K562 (cell line): ENCODE data around the gene SFXN5. TPM values are rescaled to one million over a fixed set of nuclear protein-coding genes. Genes with fewer than 3 reads are reported as not detected.

Experiments used
- ATAC-seq: fragments of 200-7000 bp; cut with Tn5 transposase; 3 replicates; pipeline ENCODE4 v1.9.1; 2020; ENCODE audit warnings: moderate library complexity
- BruUV-seq: library from RNA; stranded (reverse); fragments of 400-500 nt; replicated peaks from 2 replicates; lab custom pipeline; 2021; lab: Mats Ljungman, UMichigan
- CTCF ChIA-PET: fragments of 300-600 bp; formaldehyde crosslinking; extraction: SDS; loops from one replicate; lab custom pipeline; 2021; ENCODE audit warnings: low intra/inter-chr PET ratio; lab: Yijun Ruan, JAX
- POLR2A ChIA-PET: fragments of 300-600, 350-650 bp; sonication (Branson Sonifier 250); formaldehyde crosslinking; extraction: SDS; loops from one replicate; lab custom pipeline; 2021; ENCODE audit warnings: antibody characterized with exemption, inconsistent platforms; lab: Yijun Ruan, JAX
- DNase-seq, 4 experiments: peaks; one replicate each; pipeline versions ENCODE4 v3.0.0 to v3.0.0-alpha.2; 2011 to 2018; ENCODE audit warnings: low spot score in 3 of 4, mixed read lengths in 3 of 4; ENCODE audit errors: extremely low read depth in 1 of 4
- FAIRE-seq: peaks from 2 replicates; lab custom pipeline; 2011; peaks lifted over from hg19 to GRCh38; lab: Jason Lieb, UNC
- H2AFZ ChIP-seq: 2 replicates; pipeline ENCODE4 v1.6.0; 2011; ENCODE audit warnings: low read depth, low read length, control low read depth, inconsistent platforms
- H3K27ac ChIP-seq: fragments of 200-600 bp; 3 replicates; pipeline ENCODE4 v1.8.0; 2011; ENCODE audit warnings: low read depth, mild to moderate bottlenecking, control low read depth, inconsistent platforms, low read length, moderate library complexity, mixed read lengths; ENCODE audit errors: extremely low read depth
- H3K27me3 ChIP-seq, 2 experiments: fragments of 300-600 bp in 1 of 2; 2 replicates in 1 of 2; 3 replicates in 1 of 2; pipeline versions ENCODE4 v1.6.0 to v1.8.0; 2011; ENCODE audit warnings: inconsistent platforms in 2 of 2, low read length in 2 of 2, mild to moderate bottlenecking in 1 of 2, mixed read lengths in 1 of 2, moderate library complexity in 1 of 2; ENCODE audit not compliant: control insufficient read depth in 2 of 2, insufficient read depth in 2 of 2
- H3K36me3 ChIP-seq: fragments of 300-600 bp; 3 replicates; pipeline ENCODE4 v1.8.0; 2011; ENCODE audit warnings: mild to moderate bottlenecking, low read length, inconsistent platforms; ENCODE audit not compliant: control insufficient read depth, insufficient read depth
- H3K4me1 ChIP-seq, 2 experiments: fragments of 200-600 bp in 1 of 2; replicated peaks in 1 of 2; 2 replicates in 1 of 2; 3 replicates in 1 of 2; pipeline versions ENCODE4 v1.5.1 to v1.8.0; 2011; ENCODE audit warnings: inconsistent platforms in 2 of 2, low read length in 2 of 2, mild to moderate bottlenecking in 1 of 2, mixed read lengths in 1 of 2, moderate library complexity in 1 of 2; ENCODE audit not compliant: control insufficient read depth in 2 of 2, insufficient read depth in 2 of 2
- H3K4me2 ChIP-seq: 2 replicates; pipeline ENCODE4 v1.6.1; 2011; ENCODE audit warnings: low read length, control low read depth, inconsistent platforms, mixed read lengths; ENCODE audit not compliant: insufficient read depth
- H3K4me3 ChIP-seq: fragments of 200-600 bp; sonication (generic), shearing (Covaris generic); 2 replicates; pipeline ENCODE4 v1.5.1; 2016; ENCODE audit warnings: control low read depth, inconsistent platforms
- H3K79me2 ChIP-seq: fragments of 200-600 bp; 3 replicates; pipeline ENCODE4 v1.8.0; 2011; ENCODE audit warnings: low read length, inconsistent platforms; ENCODE audit not compliant: control insufficient read depth, insufficient read depth
- H3K9ac ChIP-seq, 2 experiments: 2 replicates each; pipeline versions ENCODE4 v1.6.0 to v1.6.1; 2011; ENCODE audit warnings: low read depth in 2 of 2, low read length in 2 of 2, control low read depth in 1 of 2, inconsistent platforms in 1 of 2, mild to moderate bottlenecking in 1 of 2, mixed read lengths in 1 of 2; ENCODE audit not compliant: insufficient read depth in 1 of 2
- H3K9me1 ChIP-seq: one replicate; pipeline ENCODE4 v1.6.0; 2011; ENCODE audit warnings: inconsistent platforms, mild to moderate bottlenecking, low read length, moderate library complexity; ENCODE audit not compliant: control insufficient read depth, insufficient read depth
- H3K9me3 ChIP-seq: replicated peaks from 2 replicates; pipeline ENCODE4 v1.5.1; 2011; ENCODE audit warnings: low read depth, low read length, inconsistent platforms; ENCODE audit not compliant: control insufficient read depth, insufficient read depth
- H4K20me1 ChIP-seq: replicated peaks from 2 replicates; pipeline ENCODE4 v1.6.1; 2011; ENCODE audit warnings: low read length, inconsistent platforms, mixed read lengths; ENCODE audit not compliant: control insufficient read depth, insufficient read depth
- ARID2 ChIP-seq: fragments of 450-650 bp; IDR thresholded peaks from 2 replicates; pipeline ENCODE4 v1.6.1; 2017; ENCODE audit warnings: antibody characterized with exemption, mild to moderate bottlenecking
- BACH1 ChIP-seq: fragments of 200-800 bp; sonication (Bioruptor generic); IDR thresholded peaks from 2 replicates; pipeline ENCODE4 v1.6.1; 2016; ENCODE audit warnings: missing genetic modification characterization, missing compliant biosample characterization
- BMI1 ChIP-seq: fragments of 150-350 bp; IDR thresholded peaks from 2 replicates; pipeline ENCODE4 v1.6.1; 2014; ENCODE audit warnings: low read length
- C11orf30 ChIP-seq: fragments of 450-650 bp; IDR thresholded peaks from 2 replicates; pipeline ENCODE4 v1.6.1; 2016; ENCODE audit warnings: low read depth, mild to moderate bottlenecking
- CBX8 ChIP-seq: fragments of 200-600 bp; sonication (generic); IDR thresholded peaks from 2 replicates; pipeline ENCODE4 v1.6.1; 2012; ENCODE audit warnings: borderline replicate concordance, mixed run types, low read depth, mild to moderate bottlenecking, moderate library complexity, mixed read lengths, low read length, control low read depth, inconsistent platforms; ENCODE audit not compliant: poor library complexity, severe bottlenecking; ENCODE audit errors: extremely low read depth
- ELF2 ChIP-seq: fragments of 250-450 bp; sonication (Bioruptor Pico); IDR thresholded peaks from 2 replicates; pipeline ENCODE4 v1.5.0; 2021; ENCODE audit warnings: mild to moderate bottlenecking
- EZH2 ChIP-seq: IDR thresholded peaks from 2 replicates; pipeline ENCODE4 v1.6.1; 2012; ENCODE audit warnings: low read depth, mild to moderate bottlenecking, inconsistent platforms, low read length, borderline replicate concordance
- FOXJ3 ChIP-seq: sonication (generic); formaldehyde crosslinking; IDR thresholded peaks from 2 replicates; pipeline ENCODE4 v1.4.0; 2020; ENCODE audit warnings: mild to moderate bottlenecking, missing genetic modification reagents
- JUNB ChIP-seq: fragments of 450-650 bp; formaldehyde crosslinking; conservative IDR thresholded peaks from 2 replicates; pipeline ENCODE4 v1.4.0; 2020; ENCODE audit warnings: mild to moderate bottlenecking
- KLF16 ChIP-seq: IDR thresholded peaks from 2 replicates; pipeline ENCODE4 v1.6.1; 2016; ENCODE audit warnings: antibody characterized with exemption
- MAFF ChIP-seq: IDR thresholded peaks from 2 replicates; pipeline ENCODE4 v1.6.1; 2012; ENCODE audit warnings: low read length, improper control_type of control experiment
- MAFG ChIP-seq: fragments of 450-650 bp; conservative IDR thresholded peaks from 2 replicates; pipeline ENCODE4 v1.6.1; 2016; ENCODE audit warnings: missing genetic modification characterization, missing compliant biosample characterization
- MED1 ChIP-seq: sonication (generic); formaldehyde crosslinking; IDR thresholded peaks from 2 replicates; pipeline ENCODE4 v1.8.1; 2023; ENCODE audit warnings: missing genetic modification reagents, borderline replicate concordance
- MYNN ChIP-seq, 2 experiments: sonication (generic); formaldehyde crosslinking in 1 of 2; IDR thresholded peaks; 2 replicates each; pipeline versions ENCODE4 v1.5.0 to v1.6.1; 2016 to 2020; ENCODE audit warnings: antibody characterized with exemption in 1 of 2, missing genetic modification reagents in 1 of 2
- RBM22 ChIP-seq: fragments of 200-400 bp; formaldehyde crosslinking; IDR thresholded peaks from 2 replicates; pipeline ENCODE4 v1.6.1; 2018; ENCODE audit warnings: low read length, low read depth; ENCODE audit not compliant: poor library complexity, severe bottlenecking
- RNF2 ChIP-seq: sonication (generic); IDR thresholded peaks from 2 replicates; pipeline ENCODE4 v1.6.1; 2016
- TCF3 ChIP-seq: sonication (generic); formaldehyde crosslinking; IDR thresholded peaks from 2 replicates; pipeline ENCODE4 v1.4.0; 2020; ENCODE audit warnings: mild to moderate bottlenecking, missing genetic modification reagents
- ZNF253 ChIP-seq: fragments of 250-450 bp; sonication (Bioruptor Pico); conservative IDR thresholded peaks from 2 replicates; pipeline ENCODE4 v1.6.1; 2021; ENCODE audit warnings: mild to moderate bottlenecking
- ZNF316 ChIP-seq: fragments of 450-650 bp; IDR thresholded peaks from 2 replicates; pipeline ENCODE4 v1.6.1; 2016
- ZNF354B ChIP-seq: fragments of 250-450 bp; sonication (Bioruptor Pico); IDR thresholded peaks from 2 replicates; pipeline ENCODE4 v1.4.0; 2020
- ZSCAN32 ChIP-seq: fragments of 450-650 bp; formaldehyde crosslinking; IDR thresholded peaks from 2 replicates; pipeline ENCODE4 v1.4.0; 2020; ENCODE audit warnings: mild to moderate bottlenecking, moderate library complexity
- WGBS: fragments of 100-300 bp; shearing (Covaris generic); methylation state at CpG from one replicate; pipeline ENCODE4 v1.1.6; 2016; ENCODE audit warnings: low coverage, mixed read lengths; ENCODE audit not compliant: insufficient coverage; ENCODE audit errors: missing lambda C conversion rate; 5-methylcytosine and 5-hydroxymethylcytosine counted together
- in situ Hi-C: fragments of 300-500 bp; cut with MboI; formaldehyde crosslinking; loops from 4 replicates; pipeline ENCODE4 v1.15.0; 2018; ENCODE audit warnings: inconsistent platforms, mixed read lengths
- intact Hi-C: fragments of 100-400 bp; cut with micrococcal nuclease; formaldehyde crosslinking; loops from 2 replicates; pipeline ENCODE4 v1.14.2; 2022
- polyA plus RNA-seq, 8 experiments: library from polyadenylated mRNA; depleted of rRNA in 4 of 8; stranded (reverse) in 5 of 8; unstranded in 3 of 8; fragments of >200 nt; fragmentation: Nextera tagmentation in 2 of 8; fragmentation: Illumina TruSeq in 1 of 8; extraction: Ambion mirVana in 2 of 8; extraction: Trizol in 1 of 8; gene quantifications; 2 replicates each; pipeline versions ENCODE4 v1.2.1 to v1.2.3, GENCODE V29; 2011 to 2014; ENCODE audit warnings: inconsistent platforms in 1 of 8, missing spikeins in 1 of 8
- total RNA-seq, 7 experiments: library from RNA; depleted of rRNA in 6 of 7; stranded (reverse); fragments of >200 nt in 6 of 7; fragmentation: Illumina TruSeq in 2 of 7; extraction: Trizol in 2 of 7; gene quantifications; 2 replicates each; pipeline versions ENCODE4 v1.2.1 to v1.2.3, GENCODE V29; 2011 to 2021; ENCODE audit warnings: low replicate concordance in 1 of 7
- TF ChIP-seq, protein P1 (sequence below): fragments of 450-650 bp; IDR thresholded peaks from 2 replicates; pipeline ENCODE4 v1.7.0; 2016; ENCODE audit warnings: borderline replicate concordance
- TF ChIP-seq, protein P2 (sequence below): fragments of 250-450 bp; sonication (Bioruptor Pico); IDR thresholded peaks from 2 replicates; pipeline ENCODE4 v1.8.0; 2021; ENCODE audit warnings: moderate library complexity, mild to moderate bottlenecking, inconsistent platforms

The SFXN5 gene
- total and polyA plus RNA-seq, 9 of the 15 experiments (the other 6 are each of a cell fraction or from before 2014, with no cell fraction given): 8.3 to 22.6 (median 16.0) TPM

DNA sequence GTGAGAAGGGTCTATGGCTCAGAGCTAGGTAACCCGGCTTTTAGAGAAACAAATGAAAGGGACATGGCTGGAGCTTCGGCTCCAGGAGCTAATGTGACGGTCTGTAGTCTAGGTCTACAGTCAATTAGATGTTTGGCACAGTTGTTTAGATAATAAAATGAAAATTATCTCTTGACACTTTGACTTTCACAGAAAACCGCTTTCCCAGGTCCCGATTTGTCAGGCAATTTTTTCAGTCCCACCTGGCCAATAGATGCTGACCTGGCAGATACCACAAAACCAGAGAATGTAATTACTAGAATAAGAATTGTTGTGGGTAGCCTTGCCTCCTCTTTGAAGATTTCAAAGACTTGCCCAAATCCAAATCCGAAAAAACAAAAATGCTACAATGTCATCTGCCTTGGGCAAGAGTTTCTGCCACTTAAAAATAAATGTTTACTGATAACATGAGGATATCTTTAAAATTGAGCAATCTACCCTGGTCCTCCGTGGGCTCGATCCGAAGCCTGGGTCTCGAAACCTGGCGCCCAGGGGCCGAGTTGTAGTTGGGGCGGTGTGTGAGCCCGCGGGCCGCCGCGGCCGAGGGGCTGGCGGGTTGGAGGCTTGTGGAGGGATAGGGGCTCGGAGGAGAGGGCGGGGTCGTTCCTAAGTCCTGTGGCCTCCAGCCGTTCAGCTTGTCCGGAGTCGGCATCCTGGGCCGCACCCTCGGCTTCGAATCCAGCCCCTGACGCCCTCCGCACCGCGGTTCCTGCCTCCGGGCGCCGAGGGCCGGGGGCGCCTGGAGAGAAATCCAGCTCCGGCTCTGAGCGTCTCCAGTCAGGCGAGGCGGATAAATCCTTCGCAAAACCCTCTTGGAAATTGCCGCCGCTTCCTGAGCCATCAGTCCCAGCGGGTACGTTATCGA is 151.8 kb downstream of the SFXN5 start:
- Histone ChIP-seq H3K4me1 (peaks cover 0 to 61% of the 10 kb centered on the region in 2 experiments; a peak in 3 of 5 replicates), H2AFZ (no peak overlapping the region), H3K9ac (no peak overlapping the region), H4K20me1 (peaks cover 34% of the 10 kb centered on the region; the same call in 1 of the 2 replicates), H3K4me2 (no peak overlapping the region), H3K79me2 (no peaks in the 10 kb centered on the region), H3K36me3 (no peaks in the 10 kb centered on the region), H3K4me3 (no peak overlapping the region), H3K9me1 (no peaks in the 10 kb centered on the region), H3K27ac (no peak overlapping the region), H3K27me3 (peaks cover 79 to 90% of the 10 kb centered on the region in 2 experiments), H3K9me3 (no peaks in the 10 kb centered on the region)
- intact Hi-C loops: no loop called here
- ATAC-seq (no peak), DNase-seq (no peak), FAIRE-seq (no peak)
- BruUV-seq: no TSS peak
- in situ Hi-C loops: no loop called here
- 16% methylated on average over 35 of the region's 48 CpGs for WGBS
- ChIA-PET POLR2A (interaction anchor here (0.6 kb wide), 1 partner anchor 9 kb away, joined by 3 read pairs; no protein-coding TSS in a partner anchor), CTCF (no interaction called here)
- no peak for TF ChIP-seq ZNF354B (CRISPR knock-in tag)
- no peak for TF ChIP-seq ZNF253 (CRISPR knock-in tag)
- TF ChIP-seq CBX8: peak; percentile 91
- no peak for TF ChIP-seq TCF3 (CRISPR knock-in tag)
- 0 out of 2 replicates have a peak, but pooled peaks have one; percentile 4 for TF ChIP-seq BMI1
- TF ChIP-seq C11orf30: 0 out of 2 replicates have a peak, but pooled peaks have one; percentile 32
- TF ChIP-seq BACH1: no peak
- TF ChIP-seq KLF16: no peak
- TF ChIP-seq EZH2: peak; percentile 84
- TF ChIP-seq, protein P1, sequence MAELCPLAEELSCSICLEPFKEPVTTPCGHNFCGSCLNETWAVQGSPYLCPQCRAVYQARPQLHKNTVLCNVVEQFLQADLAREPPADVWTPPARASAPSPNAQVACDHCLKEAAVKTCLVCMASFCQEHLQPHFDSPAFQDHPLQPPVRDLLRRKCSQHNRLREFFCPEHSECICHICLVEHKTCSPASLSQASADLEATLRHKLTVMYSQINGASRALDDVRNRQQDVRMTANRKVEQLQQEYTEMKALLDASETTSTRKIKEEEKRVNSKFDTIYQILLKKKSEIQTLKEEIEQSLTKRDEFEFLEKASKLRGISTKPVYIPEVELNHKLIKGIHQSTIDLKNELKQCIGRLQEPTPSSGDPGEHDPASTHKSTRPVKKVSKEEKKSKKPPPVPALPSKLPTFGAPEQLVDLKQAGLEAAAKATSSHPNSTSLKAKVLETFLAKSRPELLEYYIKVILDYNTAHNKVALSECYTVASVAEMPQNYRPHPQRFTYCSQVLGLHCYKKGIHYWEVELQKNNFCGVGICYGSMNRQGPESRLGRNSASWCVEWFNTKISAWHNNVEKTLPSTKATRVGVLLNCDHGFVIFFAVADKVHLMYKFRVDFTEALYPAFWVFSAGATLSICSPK: no peak
- TF ChIP-seq ZNF316: peak; percentile 67; the same call in 1 of the 2 replicates
- TF ChIP-seq JUNB: no peak
- no peak for TF ChIP-seq FOXJ3
- TF ChIP-seq RNF2: 0 out of 2 replicates have a peak, but pooled peaks have one; percentile 5
- TF ChIP-seq ARID2: no peak
- TF ChIP-seq MYNN (IDR thresholded peaks at IDR 0.05): no peak
- no peak for TF ChIP-seq MYNN (CRISPR knock-in tag; IDR thresholded peaks at IDR 0.05)
- TF ChIP-seq MAFG: 0 out of 2 replicates have a peak, but pooled peaks have one; percentile 18
- TF ChIP-seq, protein P2, sequence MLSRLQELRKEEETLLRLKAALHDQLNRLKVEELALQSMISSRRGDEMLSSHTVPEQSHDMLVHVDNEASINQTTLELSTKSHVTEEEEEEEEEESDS (CRISPR knock-in tag): no peak
- no peak for TF ChIP-seq RBM22
- no peak for TF ChIP-seq MED1 (CRISPR knock-in tag)
- TF ChIP-seq ZSCAN32 (CRISPR knock-in tag): no peak
- peak; percentile 25; the same call in 1 of the 2 replicates for TF ChIP-seq MAFF
- TF ChIP-seq ELF2 (CRISPR knock-in tag): no peak
